T-cell (primary cell): Measurements from ENCODE around the gene SOX30. TPM values are rescaled to one million over a fixed set of nuclear protein-coding genes. Genes with fewer than 3 reads are reported as not detected.
"Not testable (repeated sequence)": the region's sequence is repeated elsewhere in the genome, so short reads cannot be mapped to it uniquely, and the experiment has no call there.

Experiments
- ATAC-seq, 4 experiments: fragments of 200-7000 bp in 3 of 4; fragments of 150-1000 bp in 1 of 4; cut with Tn5 transposase; replicated peaks in 1 of 4; 1 replicate in 3 of 4; 2 replicates in 1 of 4; pipeline ENCODE4 v1.10.0; 2021; ENCODE audit warnings: moderate library complexity in 3 of 4, mild to moderate bottlenecking in 2 of 4, moderate number of reproducible peaks in 1 of 4
- CTCF ChIA-PET, 2 donors: fragments of 300-600 bp; sonication (Branson Sonifier 250); formaldehyde crosslinking; loops; one replicate each; lab custom pipeline; 2022; ENCODE audit warnings: antibody characterized with exemption in 2 of 2; lab: Charles Lee
- POLR2A ChIA-PET, 2 donors: fragments of 300-600 bp; sonication (Branson Sonifier 250); formaldehyde crosslinking; loops; one replicate each; lab custom pipeline; 2022; ENCODE audit warnings: antibody characterized with exemption in 2 of 2; lab: Charles Lee
- DNase-seq, 35 experiments: peaks; one replicate each; pipeline versions ENCODE4 v3.0.0 to v3.0.0-alpha.2; 2013 to 2023
- H3K27ac ChIP-seq: one replicate; pipeline ENCODE4 v1.5.1; 2013; ENCODE audit warnings: low read length
- H3K27me3 ChIP-seq, 2 experiments: replicated peaks in 1 of 2; 1 replicate in 1 of 2; 2 replicates in 1 of 2; pipeline versions ENCODE4 v1.6.1 to v1.7.0; 2013; ENCODE audit warnings: low read length in 1 of 2, mixed read lengths in 1 of 2; ENCODE audit not compliant: control insufficient read depth in 2 of 2, insufficient read depth in 2 of 2; ENCODE audit errors: extremely low read depth in 1 of 2
- H3K36me3 ChIP-seq, 2 donors: 1 replicate in 1 of 2; 2 replicates in 1 of 2; pipeline versions ENCODE4 v1.6.1 to v1.7.0; 2013; ENCODE audit warnings: low read length in 1 of 2; ENCODE audit not compliant: control insufficient read depth in 2 of 2, insufficient read depth in 1 of 2; ENCODE audit errors: extremely low read depth in 1 of 2
- H3K4me1 ChIP-seq, 2 experiments: 1 replicate in 1 of 2; 2 replicates in 1 of 2; pipeline versions ENCODE4 v1.6.1 to v1.7.0; 2013; ENCODE audit warnings: low read length in 2 of 2, mixed read lengths in 1 of 2; ENCODE audit not compliant: insufficient read depth in 2 of 2, control insufficient read depth in 1 of 2; ENCODE audit errors: extremely low read depth in 1 of 2
- H3K4me3 ChIP-seq, 2 donors: 1 replicate in 1 of 2; 2 replicates in 1 of 2; pipeline versions ENCODE4 v1.5.1 to v1.7.0; 2013; ENCODE audit warnings: mild to moderate bottlenecking in 2 of 2, low read length in 1 of 2, moderate library complexity in 1 of 2; ENCODE audit not compliant: control insufficient read depth in 1 of 2; ENCODE audit errors: extremely low read depth in 1 of 2
- H3K9me3 ChIP-seq: 2 replicates; pipeline ENCODE4 v1.7.0; 2013
- H3K27ac Mint-ChIP-seq, 2 donors: one replicate each; pipeline ENCODE4 v1.8.0; 2020 to 2021; ENCODE audit warnings: mild to moderate bottlenecking in 2 of 2, mixed read lengths in 2 of 2
- H3K27me3 Mint-ChIP-seq, 2 donors: one replicate each; pipeline ENCODE4 v1.8.0; 2021 to 2022; ENCODE audit warnings: mixed read lengths in 2 of 2
- H3K36me3 Mint-ChIP-seq: one replicate; pipeline ENCODE4 v1.8.0; 2021; ENCODE audit warnings: mixed read lengths
- H3K4me1 Mint-ChIP-seq, 3 donors: one replicate each; pipeline ENCODE4 v1.8.0; 2020 to 2022; ENCODE audit warnings: mixed read lengths in 3 of 3, mild to moderate bottlenecking in 1 of 3
- H3K4me3 Mint-ChIP-seq, 3 donors: one replicate each; pipeline ENCODE4 v1.8.0; 2020 to 2022; ENCODE audit warnings: mild to moderate bottlenecking in 3 of 3, mixed read lengths in 3 of 3, moderate library complexity in 3 of 3
- H3K9me3 Mint-ChIP-seq, 3 donors: one replicate each; pipeline ENCODE4 v1.8.0; 2020 to 2022; ENCODE audit warnings: mixed read lengths in 3 of 3
- WGBS: methylation state at CpG from one replicate; pipeline ENCODE4 v1.1.5; 2013; ENCODE audit warnings: missing lambda C conversion rate; ENCODE audit not compliant: insufficient coverage; 5-methylcytosine and 5-hydroxymethylcytosine counted together
- total RNA-seq, 35 experiments: library from RNA in 6 of 35; stranded (reverse) in 6 of 35; fragments of 120-200 nt in 1 of 35; gene quantifications; one replicate each; pipeline versions ENCODE4 v1.2.1 to v1.2.4 and lab custom pipeline; 2013 to 2026

SOX30 gene
- total RNA-seq, 5 donors from 2014 or later (not counting 1 experiment from before 2014, with no cell fraction given), result 0.10 to 0.44 (median 0.13) TPM; not detected in 2

GRCh38 chr5:157687198-157687554 lies 34.9 kb upstream of the SOX30 start:
- DNase-seq, result no peak
- no CpG with 5 or more reads among the region's 1 CpG for WGBS
- Mint-ChIP-seq H3K27me3 (peaks cover 0 to 4% of the 10 kb centered on the region in 2 donors), H3K4me3 (no peak overlapping the region), H3K27ac (no peak overlapping the region), H3K9me3 (peaks cover 0 to 7% (median 0%) of the 10 kb centered on the region in 3 donors), H3K36me3 (no peaks in the 10 kb centered on the region), H3K4me1 (no peaks in the 10 kb centered on the region)
- Histone ChIP-seq H3K27ac (no peak overlapping the region), H3K27me3 (peaks cover 0 to 3% of the 10 kb centered on the region in 2 experiments), H3K9me3 (no peaks in the 10 kb centered on the region), H3K4me3 (no peak overlapping the region), H3K4me1 (peaks cover 0 to 4% of the 10 kb centered on the region in 2 experiments), H3K36me3 (no peaks in the 10 kb centered on the region)
- CTCF ChIA-PET, result no interaction called here
- POLR2A ChIA-PET, result no interaction called here
- ATAC-seq, result no peak

- ATAC-seq, H3K4me1 Mint-ChIP-seq, H3K27ac ChIP-seq, H3K36me3 ChIP-seq, DNase-seq, H3K4me3 Mint-ChIP-seq, H3K4me3 ChIP-seq, H3K4me1 ChIP-seq, POLR2A ChIA-PET, H3K36me3 Mint-ChIP-seq, CTCF ChIA-PET, H3K27me3 Mint-ChIP-seq, H3K9me3 Mint-ChIP-seq, H3K9me3 ChIP-seq, H3K27me3 ChIP-seq, H3K27ac Mint-ChIP-seq: not testable (repeated sequence)
- 95% methylated on average over 4 of the region's 14 CpGs for WGBS
Observed at GRCh38 chr5:157686276-157687197, 34.3 kb upstream of the SOX30 start.

GRCh38 chr5:157682257-157682656 lies 30.0 kb upstream of the SOX30 start:
- Mint-ChIP-seq H3K4me1 (no peaks in the 10 kb centered on the region), H3K27ac (no peak overlapping the region)
- DNase-seq, result no peak

GRCh38 chr5:157681048-157681447 lies 28.8 kb upstream of the SOX30 start:
- Mint-ChIP-seq H3K27me3 (no peaks in the 10 kb centered on the region), H3K4me1 (no peaks in the 10 kb centered on the region), H3K4me3 (no peak overlapping the region), H3K36me3 (no peaks in the 10 kb centered on the region), H3K27ac (no peak overlapping the region), H3K9me3 (no peaks in the 10 kb centered on the region)
- Histone ChIP-seq H3K4me1 (no peaks in the 10 kb centered on the region), H3K9me3 (no peaks in the 10 kb centered on the region), H3K27ac (no peak overlapping the region), H3K27me3 (no peaks in the 10 kb centered on the region), H3K36me3 (no peaks in the 10 kb centered on the region), H3K4me3 (no peak overlapping the region)
- no peak for DNase-seq
- CTCF ChIA-PET, result no interaction called here
- ATAC-seq, result no peak
- POLR2A ChIA-PET, result no interaction called here
- 100% methylated on average over 3 of the region's 4 CpGs for WGBS

More at GRCh38 chr5:157682257-157682656, 30.0 kb upstream of the SOX30 start:
- Mint-ChIP-seq H3K4me3 (no peak overlapping the region), H3K27me3 (no peaks in the 10 kb centered on the region), H3K36me3 (no peaks in the 10 kb centered on the region), H3K9me3 (no peaks in the 10 kb centered on the region)
- no peaks in the 10 kb centered on the region for H3K4me1 ChIP-seq
- H3K36me3 ChIP-seq, result no peaks in the 10 kb centered on the region
- WGBS, result 55% methylated on average over 2 of the region's 3 CpGs
- POLR2A ChIA-PET, result interaction anchor here in 1 of 2 donors (0.6 kb wide), 1 partner anchor 116 kb away, joined by 11 read pairs; no protein-coding TSS in a partner anchor
- no peaks in the 10 kb centered on the region for H3K9me3 ChIP-seq
- no peak overlapping the region for H3K27ac ChIP-seq
- H3K4me3 ChIP-seq, result no peak overlapping the region
- H3K27me3 ChIP-seq, result no peaks in the 10 kb centered on the region
- no peak for ATAC-seq
- CTCF ChIA-PET, result interaction anchor here (0.6 to 0.7 kb wide), 4 partner anchors 155 to 550 kb away, joined by 3 to 12 read pairs (median 8); no protein-coding TSS in a partner anchor

- H3K4me1 Mint-ChIP-seq, result no peaks in the 10 kb centered on the region
- Histone ChIP-seq H3K4me1 (no peaks in the 10 kb centered on the region), H3K4me3 (no peak overlapping the region), H3K27me3 (no peaks in the 10 kb centered on the region), H3K9me3 (no peaks in the 10 kb centered on the region), H3K27ac (no peak overlapping the region), H3K36me3 (no peaks in the 10 kb centered on the region)
- DNase-seq (no peak), ATAC-seq (no peak)
- H3K27ac Mint-ChIP-seq, result no peak overlapping the region
- no peaks in the 10 kb centered on the region for H3K36me3 Mint-ChIP-seq
- no peak overlapping the region for H3K4me3 Mint-ChIP-seq
- POLR2A ChIA-PET, result no interaction called here
- no peaks in the 10 kb centered on the region for H3K9me3 Mint-ChIP-seq
- 95% methylated on average over 2 of the region's 2 CpGs for WGBS
- no peaks in the 10 kb centered on the region for H3K27me3 Mint-ChIP-seq
- CTCF ChIA-PET, result interaction anchor here (0.6 to 0.7 kb wide), 3 partner anchors 38 to 1940 kb away, joined by 3 to 5 read pairs (median 4); no protein-coding TSS in a partner anchor
Observed at GRCh38 chr5:157680239-157680638, 28.0 kb upstream of the SOX30 start.

GRCh38 chr5:157679801-157680200 lies 27.6 kb upstream of the SOX30 start:
- ChIA-PET CTCF (interaction anchor here in 1 of 2 donors (0.6 kb wide), 1 partner anchor 43 kb away, joined by 3 read pairs; no protein-coding TSS in a partner anchor), POLR2A (no interaction called here)
- Mint-ChIP-seq H3K27me3 (no peaks in the 10 kb centered on the region), H3K27ac (no peak overlapping the region), H3K36me3 (no peaks in the 10 kb centered on the region), H3K4me1 (no peaks in the 10 kb centered on the region), H3K9me3 (no peaks in the 10 kb centered on the region), H3K4me3 (no peak overlapping the region)
- Histone ChIP-seq H3K9me3 (no peaks in the 10 kb centered on the region), H3K27ac (no peak overlapping the region), H3K36me3 (no peaks in the 10 kb centered on the region), H3K4me1 (no peaks in the 10 kb centered on the region), H3K27me3 (no peaks in the 10 kb centered on the region), H3K4me3 (no peak overlapping the region)
- no peak for DNase-seq
- WGBS, result 100% methylated on average over 3 of the region's 9 CpGs
- no peak for ATAC-seq
